GM21576 (cell line): ENCODE data around the gene KIF3A.
"Not testable (repeated sequence)": the region's sequence is repeated elsewhere in the genome, so short reads cannot be mapped to it uniquely, and the experiment has no call there.

Experiments
- ATAC-seq: cut with Tn5 transposase; IDR thresholded peaks from one replicate; pipeline ENCODE4 v1.9.1; 2021; ENCODE audit warnings: mild to moderate bottlenecking, moderate library complexity; ENCODE audit not compliant: unreplicated experiment

The KIF3A gene

GRCh38 chr5:132725745-132726144, 11.6 kb downstream of the KIF3A start:
- ATAC-seq, result no peak

- ATAC-seq, result no peak
These were observed 18.6 kb downstream of the KIF3A start for GRCh38 chr5:132718544-132719312.

- ATAC-seq, result no peak
These were observed 22.7 kb downstream of the KIF3A start for GRCh38 chr5:132714456-132715307.

- no peak for ATAC-seq
These were observed 28.7 kb downstream of the KIF3A start for GRCh38 chr5:132708645-132709044.

GRCh38 chr5:132704875-132705274, 32.5 kb downstream of the KIF3A start:
- no peak for ATAC-seq

- ATAC-seq, result no peak
These were observed 41.4 kb downstream of the KIF3A start for GRCh38 chr5:132695956-132696355.

GRCh38 chr5:132692632-132692967, 44.7 kb downstream of the KIF3A start:
- no peak for ATAC-seq

GRCh38 chr5:132691755-132692631, 45.4 kb downstream of the KIF3A start:
- ATAC-seq, result not testable (repeated sequence)

GRCh38 chr5:132690156-132690555, 47.2 kb downstream of the KIF3A start:
- ATAC-seq, result no peak

- ATAC-seq, result no peak
These were observed 47.8 kb downstream of the KIF3A start for GRCh38 chr5:132689513-132689912.

GRCh38 chr5:132688536-132689339, 48.6 kb downstream of the KIF3A start:
- ATAC-seq, result no peak

GRCh38 chr5:132687995-132688394, 49.4 kb downstream of the KIF3A start:
- no peak for ATAC-seq

- no peak for ATAC-seq
These were observed 51.2 kb downstream of the KIF3A start for GRCh38 chr5:132686193-132686592.

- no peak for ATAC-seq
These were observed 52.2 kb downstream of the KIF3A start for GRCh38 chr5:132684922-132685720.

- no peak for ATAC-seq
These were observed 52.9 kb downstream of the KIF3A start for GRCh38 chr5:132684491-132684890.

GRCh38 chr5:132681983-132682382, 55.4 kb downstream of the KIF3A start:
- ATAC-seq, result no peak

- ATAC-seq, result no peak
These were observed 55.9 kb downstream of the KIF3A start for GRCh38 chr5:132681476-132681831.

- no peak for ATAC-seq
These were observed 56.4 kb downstream of the KIF3A start for GRCh38 chr5:132680780-132681475.
